Astrocyte of the hippocampus (primary cell): ENCODE results near the gene CAPN5.
A peak's percentile ranks its signal among the peaks of the same experiment; 100 is the strongest.

Experiments used
- DNase-seq: peaks from one replicate; pipeline ENCODE4 v3.0.0; 2011; ENCODE audit warnings: low read depth, low spot score

The CAPN5 gene

DNA sequence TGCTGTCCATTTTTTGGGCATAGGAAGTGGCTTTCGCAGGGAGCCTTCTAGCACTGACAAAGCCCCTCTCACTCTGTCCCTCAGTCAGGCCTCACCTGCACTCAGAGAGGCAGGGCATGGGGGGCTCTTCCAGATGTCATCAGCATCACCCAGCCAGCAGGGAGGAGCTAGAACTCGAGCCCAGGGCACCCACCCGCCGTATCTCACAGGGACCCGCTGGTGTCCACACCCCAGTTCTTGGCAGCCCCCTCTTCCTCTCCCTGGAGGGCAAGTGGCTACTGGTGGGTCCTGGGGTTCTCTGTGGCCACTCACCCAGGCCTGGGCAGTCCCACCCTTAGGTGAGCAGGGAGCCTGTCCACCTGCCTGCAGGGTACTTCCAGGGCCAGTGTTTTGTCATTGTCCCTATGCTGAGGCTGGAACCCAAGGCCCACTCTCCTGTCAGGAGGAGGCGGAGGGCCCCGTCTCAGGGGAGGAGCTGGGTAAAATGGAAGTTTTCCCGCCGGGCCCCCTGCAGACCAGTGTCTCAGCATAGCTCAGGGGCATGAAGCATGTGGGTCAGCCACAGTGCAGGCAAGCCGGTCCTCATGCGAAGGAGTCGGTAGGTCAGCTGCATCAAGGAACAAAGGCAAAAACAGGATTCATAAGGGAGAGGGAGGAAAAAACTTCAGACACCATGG lies 83.1 kb downstream of the CAPN5 start:
- DNase-seq = no peak

DNA sequence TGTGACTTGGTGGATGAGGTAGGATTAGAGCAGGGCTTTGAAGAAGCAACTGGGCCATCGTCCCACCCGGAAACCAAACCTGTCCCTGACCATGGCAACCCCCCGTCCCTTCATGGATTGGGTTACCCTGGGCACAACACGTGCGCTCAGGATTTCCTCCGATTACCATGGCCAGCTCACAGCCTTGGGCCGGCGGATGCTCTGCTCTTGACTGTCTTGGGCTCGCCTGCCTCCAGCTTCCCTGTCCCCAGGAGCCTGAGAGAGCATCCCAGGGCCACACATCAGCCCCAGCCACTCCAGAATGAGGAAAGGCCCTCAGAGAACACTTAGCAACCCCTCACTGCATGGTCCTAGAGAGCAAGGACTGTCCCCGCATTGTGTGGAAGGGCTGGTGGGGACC lies 84.1 kb downstream of the CAPN5 start:
- DNase-seq = no peak

DNA sequence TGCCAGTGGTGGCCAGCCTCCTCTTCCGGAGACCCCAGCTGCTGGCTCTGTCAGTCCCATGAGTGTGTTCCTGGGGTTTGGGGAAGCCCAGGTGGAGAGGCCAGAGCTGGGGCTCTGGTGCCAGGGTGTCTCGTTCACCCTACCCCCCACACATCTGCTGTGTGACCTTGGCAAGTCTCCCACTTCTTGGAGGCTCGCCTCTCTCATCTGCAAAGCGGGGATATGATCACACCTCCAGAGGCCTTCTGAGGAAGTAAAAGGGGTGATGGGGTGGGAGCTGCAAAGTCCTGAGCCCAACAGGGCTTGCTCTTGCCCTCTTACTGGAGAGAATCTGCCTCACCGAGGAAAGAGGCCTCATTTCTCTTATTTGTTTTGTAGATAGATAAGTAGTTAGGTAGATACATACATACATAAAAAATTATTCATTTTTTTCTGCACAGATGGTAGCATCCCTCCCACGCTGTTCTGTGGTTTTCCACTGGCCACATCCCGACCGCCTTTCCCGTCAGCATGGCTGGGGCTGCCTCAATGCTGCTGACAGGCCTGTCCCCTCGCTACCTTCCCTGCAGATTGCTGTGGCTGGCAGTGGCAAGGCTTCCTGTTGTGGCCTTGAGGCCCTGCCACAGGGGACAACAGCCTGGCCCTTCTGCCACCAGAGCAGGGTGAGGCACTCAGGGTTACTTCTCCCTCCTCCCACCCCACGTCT lies 85.2 kb downstream of the CAPN5 start:
- DNase-seq = no peak

DNA sequence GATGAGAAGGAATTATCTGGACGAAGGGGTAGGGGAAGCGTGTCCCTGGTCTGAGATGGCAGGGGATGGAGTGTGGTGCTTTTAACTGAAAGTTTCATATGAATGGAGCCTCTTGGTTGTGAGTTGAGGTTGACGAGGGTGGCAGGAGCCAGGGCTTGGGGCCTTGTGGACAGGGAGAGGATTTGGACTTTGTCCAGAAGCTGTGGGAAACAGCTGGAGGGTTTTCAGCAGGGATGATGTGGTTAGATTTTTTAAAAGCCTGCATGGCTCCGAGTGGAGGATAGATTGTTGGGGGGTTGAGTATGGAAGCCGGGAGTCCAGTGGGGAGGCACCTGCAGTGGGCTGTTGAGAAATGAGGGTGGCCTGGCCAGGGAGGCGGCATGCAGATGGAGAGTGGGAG lies 86.1 kb downstream of the CAPN5 start:
- DNase-seq = peak; percentile 41

DNA sequence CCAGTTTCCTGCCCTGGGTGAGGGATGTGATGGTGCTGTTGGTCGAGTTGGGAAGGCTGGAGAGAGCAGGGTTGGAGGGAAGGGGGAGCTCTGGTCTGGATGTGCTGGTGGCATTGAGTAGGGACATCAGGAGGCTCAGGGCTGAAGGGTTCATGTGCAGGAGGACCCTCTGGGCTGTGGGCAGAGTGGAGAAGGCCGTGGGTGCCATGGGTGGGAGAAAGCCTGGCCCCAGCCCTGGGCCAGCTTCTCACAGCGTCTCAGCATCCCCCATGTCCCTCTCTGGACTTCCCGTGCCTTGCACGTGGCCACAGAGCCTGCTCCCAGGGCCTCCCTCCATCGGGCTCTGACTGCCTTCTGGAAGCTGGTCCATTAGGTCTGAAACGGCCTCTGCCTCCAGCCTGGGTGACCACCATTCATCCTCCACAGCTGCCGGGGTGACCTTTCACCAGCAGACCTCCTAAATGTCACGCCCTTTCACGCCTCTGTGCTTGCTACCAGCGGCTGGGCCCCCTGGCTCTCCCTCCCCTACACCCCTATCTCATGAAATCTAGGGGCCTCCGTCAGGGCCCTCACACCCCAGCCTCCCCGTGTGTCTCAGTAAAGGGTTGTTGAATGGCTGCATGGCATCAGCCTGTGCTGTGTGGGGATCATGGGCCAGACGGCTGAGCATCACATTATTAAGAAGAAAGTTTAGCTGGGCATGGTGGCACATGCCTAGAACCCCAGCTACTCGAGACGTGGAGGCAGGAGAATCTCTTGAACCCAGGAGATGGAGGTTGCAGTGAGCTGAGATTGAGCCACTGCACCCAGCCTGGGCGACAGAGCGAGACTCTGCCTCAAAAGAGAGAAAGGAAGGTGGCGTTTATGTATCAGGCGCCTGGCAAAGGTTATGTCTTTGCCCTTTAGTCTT lies 86.8 kb downstream of the CAPN5 start:
- no peak for DNase-seq

DNA sequence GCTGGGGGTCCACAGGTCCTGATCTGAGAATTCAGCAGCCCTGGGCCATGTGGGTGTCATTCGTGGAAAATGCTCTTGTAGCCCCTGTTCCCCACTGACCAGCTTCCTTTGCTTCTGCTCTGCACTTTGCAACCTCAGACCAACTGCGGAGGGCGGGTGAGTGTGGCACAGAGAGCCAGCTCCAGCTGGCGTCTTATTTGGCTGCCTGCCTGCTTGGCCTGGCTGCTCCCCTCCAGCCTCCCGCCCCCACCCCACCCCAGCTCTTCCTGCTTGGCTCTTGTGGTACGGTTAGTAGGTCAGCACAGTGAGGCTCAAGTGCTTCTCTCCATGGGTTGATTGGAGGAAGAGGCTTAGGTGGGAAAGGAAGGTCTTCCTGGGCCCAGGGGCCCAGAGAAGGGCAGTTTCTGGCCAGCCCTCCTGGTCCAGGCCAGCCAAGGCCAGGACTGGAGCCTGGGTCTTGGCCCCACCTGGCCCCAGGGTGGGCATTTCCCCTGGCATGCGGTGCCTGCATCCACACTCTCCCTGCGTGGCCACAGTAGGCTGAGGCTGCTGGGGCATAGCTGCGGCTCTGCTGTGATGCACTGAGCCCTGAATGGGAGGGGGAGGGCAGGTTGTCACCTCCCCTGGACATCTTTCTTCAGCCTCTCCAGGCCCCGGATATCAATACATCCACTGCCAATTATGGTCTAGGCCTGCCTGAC lies 87.8 kb downstream of the CAPN5 start:
- DNase-seq = peak; percentile 43

DNA sequence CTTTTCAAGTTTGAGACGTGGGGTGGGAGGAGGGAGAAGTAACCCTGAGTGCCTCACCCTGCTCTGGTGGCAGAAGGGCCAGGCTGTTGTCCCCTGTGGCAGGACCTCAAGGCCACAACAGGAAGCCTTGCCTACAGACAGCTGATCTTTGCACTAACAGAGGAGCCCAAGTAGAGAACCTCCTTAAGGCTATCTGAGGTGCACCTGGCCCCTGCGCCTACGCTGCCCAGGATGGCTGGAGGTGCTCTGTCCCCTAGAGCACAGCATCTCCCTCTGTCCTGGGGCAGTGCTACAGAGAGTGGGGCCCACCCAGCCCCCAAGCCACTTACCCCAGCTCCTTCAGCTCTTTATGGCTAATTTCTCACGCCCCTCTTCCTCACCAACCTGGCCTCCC lies 88.3 kb downstream of the CAPN5 start:
- no peak for DNase-seq

DNA sequence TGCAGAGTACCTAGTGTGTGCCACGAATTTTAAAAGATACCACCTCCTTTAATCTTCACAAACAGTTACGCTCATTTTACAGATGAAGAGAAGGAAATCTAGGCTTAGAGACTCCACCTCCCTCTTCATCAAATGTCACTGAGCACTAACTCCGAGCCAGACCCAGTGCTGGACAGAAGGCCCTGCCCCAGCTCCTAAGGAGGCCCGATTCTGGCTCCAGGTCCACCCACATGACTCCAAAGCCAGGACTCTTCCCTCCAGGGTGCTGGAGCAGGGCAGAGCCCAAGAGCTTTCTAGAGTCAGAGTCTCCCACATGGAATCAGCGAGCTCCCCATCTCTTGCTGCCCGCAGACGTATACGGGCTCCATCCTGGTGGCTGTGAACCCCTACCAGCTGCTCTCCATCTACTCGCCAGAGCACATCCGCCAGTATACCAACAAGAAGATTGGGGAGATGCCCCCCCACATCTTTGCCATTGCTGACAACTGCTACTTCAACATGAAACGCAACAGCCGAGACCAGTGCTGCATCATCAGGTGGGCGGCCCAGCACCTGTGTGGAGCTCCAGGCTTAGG lies 88.9 kb downstream of the CAPN5 start:
- no peak for DNase-seq

DNA sequence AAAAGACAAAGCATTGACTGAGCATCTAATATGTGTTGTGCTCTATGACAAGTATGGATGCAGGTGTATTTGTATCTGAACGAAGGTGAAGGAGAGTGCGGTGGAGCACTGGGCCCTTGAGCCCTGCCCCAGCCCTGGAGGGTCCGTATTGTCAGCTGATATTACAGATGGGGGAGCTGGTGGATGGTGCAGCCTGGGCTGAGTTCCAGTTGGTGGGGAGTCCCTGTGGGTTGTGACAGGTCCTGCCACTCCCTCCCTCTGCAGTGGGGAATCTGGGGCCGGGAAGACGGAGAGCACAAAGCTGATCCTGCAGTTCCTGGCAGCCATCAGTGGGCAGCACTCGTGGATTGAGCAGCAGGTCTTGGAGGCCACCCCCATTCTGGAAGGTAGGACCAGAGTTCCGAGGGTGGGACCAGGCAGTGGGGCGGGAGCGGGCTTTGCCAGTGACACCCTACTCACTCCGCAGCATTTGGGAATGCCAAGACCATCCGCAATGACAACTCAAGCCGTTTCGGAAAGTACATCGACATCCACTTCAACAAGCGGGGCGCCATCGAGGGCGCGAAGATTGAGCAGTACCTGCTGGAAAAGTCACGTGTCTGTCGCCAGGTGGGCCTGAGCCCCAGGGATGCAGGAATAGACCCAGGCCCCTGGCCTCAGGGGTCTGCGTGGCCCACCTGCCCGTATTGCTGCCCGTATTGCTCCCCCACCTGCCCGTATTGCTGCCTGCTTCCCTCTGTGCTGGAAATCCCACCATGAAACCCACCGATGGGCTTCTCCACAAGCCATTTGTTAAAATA lies 89.8 kb downstream of the CAPN5 start:
- no peak for DNase-seq

DNA sequence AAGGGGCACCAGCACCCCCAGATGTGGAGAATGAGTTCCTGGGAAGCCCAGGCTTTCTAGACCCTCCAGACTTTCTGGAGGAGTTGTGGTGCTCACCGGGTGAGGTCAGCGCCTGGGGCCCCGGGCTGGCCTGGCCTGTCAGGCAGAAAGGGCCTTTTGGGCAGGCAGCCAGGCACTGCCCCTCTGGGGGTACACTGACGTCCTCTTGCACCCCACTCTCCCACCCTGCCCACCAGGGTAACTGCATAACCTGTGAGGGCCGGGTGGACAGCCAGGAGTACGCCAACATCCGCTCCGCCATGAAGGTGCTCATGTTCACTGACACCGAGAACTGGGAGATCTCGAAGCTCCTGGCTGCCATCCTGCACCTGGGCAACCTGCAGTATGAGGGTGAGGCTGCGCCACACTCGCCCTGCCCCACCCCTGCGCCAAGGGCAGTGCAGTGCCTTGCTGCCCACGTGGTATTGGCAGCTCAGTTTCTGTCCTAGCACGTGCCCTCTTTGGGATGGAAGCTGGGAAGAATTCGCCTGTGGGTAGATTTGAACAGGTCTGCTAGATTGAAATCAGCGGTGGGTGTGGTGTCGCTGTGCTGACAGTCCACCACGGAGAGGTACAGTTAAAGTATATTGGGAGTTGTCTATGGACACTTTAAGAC lies 91.4 kb downstream of the CAPN5 start:
- DNase-seq = no peak

DNA sequence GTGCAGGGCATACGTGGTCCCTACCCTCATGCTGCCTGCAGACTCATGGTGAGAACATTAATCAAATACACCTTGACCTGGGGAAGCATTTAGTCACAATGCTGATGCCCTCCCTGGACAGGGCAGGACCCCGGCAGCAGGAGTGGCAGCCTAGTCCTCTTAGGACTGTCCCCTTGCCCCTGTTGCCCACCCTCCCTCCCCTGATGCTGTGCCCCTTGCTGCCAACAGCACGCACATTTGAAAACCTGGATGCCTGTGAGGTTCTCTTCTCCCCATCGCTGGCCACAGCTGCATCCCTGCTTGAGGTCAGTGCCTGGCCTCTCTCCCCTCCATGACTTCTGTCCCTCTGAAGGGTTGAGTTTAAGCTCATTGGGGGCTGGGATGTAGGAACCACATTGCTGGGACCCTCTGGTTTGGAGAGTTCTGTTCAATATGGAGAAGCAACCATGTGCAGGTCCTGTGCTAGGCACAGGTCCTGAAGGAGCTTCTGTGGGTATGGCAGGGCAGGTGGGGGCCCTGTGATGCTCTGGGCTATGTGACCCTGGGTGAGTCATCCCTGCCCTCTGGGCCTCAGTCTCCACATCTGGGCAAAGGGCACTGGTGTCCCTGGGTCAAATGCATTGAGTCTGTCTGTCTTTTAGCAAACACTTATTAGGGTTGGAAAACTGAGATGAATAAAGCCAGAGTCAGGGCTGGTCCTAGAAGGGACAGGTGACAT lies 92.6 kb downstream of the CAPN5 start:
- no peak for DNase-seq

DNA sequence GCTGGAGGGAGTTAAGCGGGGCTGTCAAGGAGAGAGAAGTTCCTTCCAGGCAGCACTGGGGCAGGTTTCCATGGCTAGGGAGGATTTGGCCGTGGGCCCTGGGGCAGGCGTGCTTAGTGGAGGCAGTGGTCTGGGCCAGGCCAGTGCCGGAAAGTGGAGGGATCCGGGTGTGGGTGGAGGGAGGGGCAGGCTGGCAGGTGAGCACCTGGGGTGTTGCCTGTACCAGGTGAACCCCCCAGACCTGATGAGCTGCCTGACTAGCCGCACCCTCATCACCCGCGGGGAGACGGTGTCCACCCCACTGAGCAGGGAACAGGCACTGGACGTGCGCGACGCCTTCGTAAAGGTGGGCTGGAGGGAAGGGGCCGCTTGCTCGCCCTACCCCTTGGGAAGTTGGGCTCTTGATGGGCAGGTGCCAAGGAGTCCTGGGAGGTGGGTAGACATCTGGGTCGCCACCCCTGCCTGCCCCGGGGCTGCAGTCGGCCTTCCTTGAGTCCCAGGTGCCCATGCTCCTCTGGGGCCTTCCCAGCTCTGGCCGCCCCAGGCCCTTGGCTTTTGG lies 93.2 kb downstream of the CAPN5 start:
- DNase-seq = no peak

DNA sequence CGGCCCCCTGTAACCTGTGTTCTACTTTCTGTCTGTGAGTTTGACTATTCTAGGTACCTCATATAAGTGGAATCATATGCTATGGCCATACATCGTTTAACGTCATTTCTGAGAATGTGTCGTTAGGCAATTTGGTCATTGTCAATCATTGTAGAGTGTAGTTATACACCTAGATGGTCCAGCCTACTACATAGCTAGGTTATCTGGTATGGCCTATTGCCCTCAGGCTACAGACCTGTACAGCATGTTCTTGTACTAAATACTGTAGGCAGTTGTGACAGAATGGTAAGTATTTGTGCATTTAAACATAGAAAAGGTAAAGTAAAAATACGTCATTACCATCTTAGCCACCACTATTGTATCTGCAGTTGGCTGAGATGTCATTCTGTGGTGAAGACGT lies 96.5 kb downstream of the CAPN5 start:
- DNase-seq = no peak

DNA sequence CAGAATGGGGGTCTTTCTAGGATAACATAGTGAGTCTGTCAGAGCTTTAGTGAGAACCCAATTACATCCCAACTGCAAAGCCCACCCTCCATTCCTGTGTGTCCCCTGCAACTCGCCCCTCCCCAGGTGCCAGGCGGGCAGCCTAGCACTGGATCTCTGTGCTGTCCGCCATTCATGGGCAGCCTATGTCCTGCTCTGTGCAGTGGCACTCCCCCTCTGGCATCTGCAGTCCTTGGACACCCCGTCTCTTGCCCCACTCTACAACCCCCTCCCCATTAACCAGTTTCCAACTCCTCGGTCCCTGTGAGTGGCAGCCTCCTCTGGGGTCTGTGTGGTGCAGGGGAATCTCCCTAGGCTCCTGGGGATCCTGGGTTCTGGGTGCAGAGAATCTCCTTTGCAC lies 98.3 kb downstream of the CAPN5 start:
- DNase-seq = no peak

DNA sequence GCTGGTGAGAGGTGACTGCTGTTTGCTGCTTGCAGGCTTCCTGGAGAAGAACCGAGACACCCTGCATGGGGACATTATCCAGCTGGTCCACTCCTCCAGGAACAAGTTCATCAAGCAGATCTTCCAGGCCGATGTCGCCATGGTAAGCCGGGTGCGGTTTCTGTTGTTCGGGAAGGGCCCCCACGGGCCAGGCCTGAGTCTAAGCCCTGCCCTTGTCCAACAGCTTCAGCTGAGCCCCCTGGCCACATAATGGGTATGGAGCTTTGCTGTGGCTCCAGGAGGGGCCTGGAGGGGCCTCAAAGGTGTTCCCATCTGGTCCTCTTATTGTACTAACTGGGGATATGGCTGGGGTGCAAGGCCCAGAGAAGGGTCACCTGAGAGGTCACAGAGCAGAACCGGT lies 99.2 kb downstream of the CAPN5 start:
- DNase-seq = no peak

DNA sequence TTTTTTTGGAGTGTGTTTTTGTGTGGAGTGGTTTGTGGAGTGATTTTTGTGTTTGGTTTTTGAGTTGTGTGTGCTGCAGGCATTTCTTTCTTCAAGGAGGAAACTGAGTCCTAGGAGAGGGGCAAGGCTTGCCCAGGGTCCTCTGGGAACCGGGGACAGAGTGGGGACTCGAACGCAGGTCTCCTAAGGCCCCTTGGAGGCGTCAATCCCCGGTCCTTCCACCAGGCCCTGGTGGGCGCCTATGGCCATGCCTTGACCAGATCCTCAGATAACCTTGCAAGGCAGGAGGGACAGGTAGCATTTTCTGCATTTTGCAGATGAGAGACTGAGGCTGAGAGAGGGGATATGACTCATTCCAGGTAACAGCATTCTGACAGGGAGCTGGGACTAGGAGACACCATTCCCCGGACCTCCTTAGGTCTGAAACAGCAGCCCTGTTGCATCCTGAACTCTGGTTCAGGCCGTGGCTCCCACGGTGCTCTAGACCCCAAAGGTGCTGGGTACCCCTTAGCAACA lies 100.4 kb downstream of the CAPN5 start:
- DNase-seq = no peak

DNA sequence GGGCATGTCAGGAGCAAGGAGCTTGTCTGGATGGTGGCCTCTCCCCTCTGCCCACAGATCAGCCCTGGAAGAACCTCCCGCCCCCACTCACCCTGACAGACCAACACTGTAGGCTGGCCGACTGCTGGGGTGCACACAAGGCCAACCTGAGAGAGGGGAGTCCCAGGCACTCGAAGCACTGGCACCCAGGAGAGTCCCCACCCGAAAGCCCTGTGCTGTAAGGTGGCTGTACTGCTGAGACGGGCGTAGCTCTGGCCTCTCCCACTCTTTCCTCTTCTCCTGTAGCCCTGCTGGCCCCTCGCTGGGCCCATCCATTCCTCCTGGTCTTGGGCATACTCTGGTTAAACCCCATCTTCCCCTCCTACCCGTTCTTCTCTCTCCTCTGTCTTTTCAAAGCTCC lies 101.0 kb downstream of the CAPN5 start:
- no peak for DNase-seq

DNA sequence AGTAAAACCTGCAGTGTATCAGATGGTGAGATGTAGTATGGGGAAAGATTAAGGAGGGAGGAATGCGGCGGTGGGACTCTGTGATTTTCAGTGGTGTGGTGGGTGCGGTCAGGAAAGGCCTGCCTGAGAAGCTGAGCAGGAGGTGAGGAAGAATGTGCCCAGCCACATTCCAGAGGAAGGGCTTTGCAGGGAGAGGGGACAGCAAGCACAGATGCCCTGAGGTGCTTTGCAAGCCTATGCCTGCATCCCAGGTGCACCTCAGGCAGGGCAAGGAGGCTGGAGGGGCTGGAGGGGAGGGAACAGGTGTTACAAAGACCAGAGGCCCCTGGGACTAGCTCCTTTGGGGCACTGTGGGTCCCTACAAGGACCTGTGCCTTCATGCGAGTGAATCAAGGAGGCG lies 103.3 kb downstream of the CAPN5 start:
- peak; percentile 15 for DNase-seq

DNA sequence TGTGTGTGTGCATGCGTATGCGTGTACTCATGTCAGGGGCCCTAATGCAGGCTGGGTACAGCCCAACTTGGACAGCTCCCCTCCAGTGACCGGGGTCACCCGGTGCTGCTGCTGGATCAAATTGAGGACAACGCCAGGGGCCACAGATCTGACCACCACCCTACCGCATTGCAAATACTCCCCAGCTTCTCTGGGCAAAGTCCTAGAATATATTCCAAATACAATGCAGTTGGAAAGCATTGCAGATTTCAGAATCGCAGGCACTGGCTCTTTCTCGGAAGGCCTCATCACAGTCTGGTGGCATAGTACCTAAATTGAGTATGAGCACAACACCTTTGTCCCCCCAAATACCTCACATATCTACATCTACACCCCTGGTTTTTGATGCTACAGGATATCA lies 104.5 kb downstream of the CAPN5 start:
- DNase-seq = no peak
